Measurements from ENCODE around the gene SH3BGR.
"Not testable (repeated sequence)": the region's sequence is repeated elsewhere in the genome, so short reads cannot be mapped to it uniquely, and the experiment has no call there.

SH3BGR gene

GRCh38 chr21:39451332-39452206 is at the start of gene SH3BGR:
SH3BGR (plus strand) TSS chr21:39451970; CDS start chr21:39452097, 127 bp downstream.
- in situ Hi-C loops (cut with HindIII; ENCODE audit: low pct_ligation_motif_present, low pct_unique_long_range_greater_than_20kb, low sequenced_read_pairs): no loop called here
- no peak for DNase-seq

GRCh38 chr21:39406065-39406464 is 45.7 kb upstream of the SH3BGR start:
- no peak for DNase-seq
- in situ Hi-C loops (cut with HindIII; ENCODE audit: low pct_ligation_motif_present, low pct_unique_long_range_greater_than_20kb, low sequenced_read_pairs): no loop called here

- DNase-seq; in situ Hi-C loops (cut with HindIII; ENCODE audit: low pct_ligation_motif_present, low pct_unique_long_range_greater_than_20kb, low sequenced_read_pairs): not testable (repeated sequence)
These were observed 32.6 kb upstream of the SH3BGR start for GRCh38 chr21:39419204-39419603.

GRCh38 chr21:39422527-39423241 is 29.1 kb upstream of the SH3BGR start:
- DNase-seq: no peak
- in situ Hi-C loops (cut with HindIII; ENCODE audit: low pct_ligation_motif_present, low pct_unique_long_range_greater_than_20kb, low sequenced_read_pairs): no loop called here

- in situ Hi-C loops (cut with HindIII; ENCODE audit: low pct_ligation_motif_present, low pct_unique_long_range_greater_than_20kb, low sequenced_read_pairs): no loop called here
These were observed 22.3 kb upstream of the SH3BGR start for GRCh38 chr21:39429445-39429844.

GRCh38 chr21:39430016-39430415 is 21.8 kb upstream of the SH3BGR start:
- DNase-seq: no peak
- in situ Hi-C loops (cut with HindIII; ENCODE audit: low pct_ligation_motif_present, low pct_unique_long_range_greater_than_20kb, low sequenced_read_pairs): no loop called here

More at GRCh38 chr21:39429445-39429844, 22.3 kb upstream of the SH3BGR start:
- DNase-seq: no peak

- in situ Hi-C loops (cut with HindIII; ENCODE audit: low pct_ligation_motif_present, low pct_unique_long_range_greater_than_20kb, low sequenced_read_pairs): no loop called here
These were observed 21.3 kb upstream of the SH3BGR start for GRCh38 chr21:39430457-39430856.

GRCh38 chr21:39430954-39431353 is 20.8 kb upstream of the SH3BGR start:
- in situ Hi-C loops (cut with HindIII; ENCODE audit: low pct_ligation_motif_present, low pct_unique_long_range_greater_than_20kb, low sequenced_read_pairs): no loop called here
- DNase-seq: no peak

More at GRCh38 chr21:39430457-39430856, 21.3 kb upstream of the SH3BGR start:
- no peak for DNase-seq

- no peak for DNase-seq
- in situ Hi-C loops (cut with HindIII; ENCODE audit: low pct_ligation_motif_present, low pct_unique_long_range_greater_than_20kb, low sequenced_read_pairs): no loop called here
These were observed 16.8 kb upstream of the SH3BGR start for GRCh38 chr21:39434950-39435349.

- DNase-seq: no peak
- in situ Hi-C loops (cut with HindIII; ENCODE audit: low pct_ligation_motif_present, low pct_unique_long_range_greater_than_20kb, low sequenced_read_pairs): no loop called here
These were observed 12.5 kb upstream of the SH3BGR start for GRCh38 chr21:39439232-39439631.

GRCh38 chr21:39441502-39442475 is 10.0 kb upstream of the SH3BGR start:
- DNase-seq: peak; percentile 52
- in situ Hi-C loops (cut with HindIII; ENCODE audit: low pct_ligation_motif_present, low pct_unique_long_range_greater_than_20kb, low sequenced_read_pairs): no loop called here

GRCh38 chr21:39444421-39445180 is 7.2 kb upstream of the SH3BGR start:
- peak; percentile 40 for DNase-seq

GRCh38 chr21:39445321-39446269 is 6.2 kb upstream of the SH3BGR start, which contains the start of gene LCA5L:
LCA5L (minus strand) TSS chr21:39445778; CDS start chr21:39428493, 17,285 bp downstream.
- in situ Hi-C loops (cut with HindIII; ENCODE audit: low pct_ligation_motif_present, low pct_unique_long_range_greater_than_20kb, low sequenced_read_pairs): no loop called here
- peak; percentile 90 for DNase-seq

More at GRCh38 chr21:39444421-39445180, 7.2 kb upstream of the SH3BGR start:
- in situ Hi-C loops (cut with HindIII; ENCODE audit: low pct_ligation_motif_present, low pct_unique_long_range_greater_than_20kb, low sequenced_read_pairs): no loop called here

- DNase-seq: no peak
- in situ Hi-C loops (cut with HindIII; ENCODE audit: low pct_ligation_motif_present, low pct_unique_long_range_greater_than_20kb, low sequenced_read_pairs): no loop called here
These were observed 4.5 kb upstream of the SH3BGR start for GRCh38 chr21:39447264-39447663.

GRCh38 chr21:39452207-39452969 is 618 bp downstream of the SH3BGR start:
- in situ Hi-C loops (cut with HindIII; ENCODE audit: low pct_ligation_motif_present, low pct_unique_long_range_greater_than_20kb, low sequenced_read_pairs): no loop called here
- no peak for DNase-seq

GRCh38 chr21:39452970-39453342 is 1.2 kb downstream of the SH3BGR start:
- in situ Hi-C loops (cut with HindIII; ENCODE audit: low pct_ligation_motif_present, low pct_unique_long_range_greater_than_20kb, low sequenced_read_pairs): no loop called here
- DNase-seq: no peak
